ENCODE results near the gene PLEKHN1.

The PLEKHN1 gene

GRCh38 chr1:950268-950667, 16.0 kb upstream of the PLEKHN1 start:
- no peak for TF ChIP-seq CTCF (IDR thresholded peaks at IDR 0.05; ENCODE audit: insufficient read depth, low read depth, low read length, missing control alignments)
- DNase-seq (ENCODE audit: low read depth), result no peak
- H3K4me3 ChIP-seq (ENCODE audit: low read depth, low read length), result no peak overlapping the region

GRCh38 chr1:950881-951280, 15.4 kb upstream of the PLEKHN1 start:
- no peak for DNase-seq (ENCODE audit: low read depth)
- TF ChIP-seq CTCF (IDR thresholded peaks at IDR 0.05; ENCODE audit: insufficient read depth, low read depth, low read length, missing control alignments), result no peak
- no peak overlapping the region for H3K4me3 ChIP-seq (ENCODE audit: low read depth, low read length)

GRCh38 chr1:951364-951763, 14.9 kb upstream of the PLEKHN1 start:
- no peak for DNase-seq (ENCODE audit: low read depth)
- no peak for TF ChIP-seq CTCF (IDR thresholded peaks at IDR 0.05; ENCODE audit: insufficient read depth, low read depth, low read length, missing control alignments)
- H3K4me3 ChIP-seq (ENCODE audit: low read depth, low read length), result no peak overlapping the region

GRCh38 chr1:952201-952600, 14.1 kb upstream of the PLEKHN1 start:
- TF ChIP-seq CTCF (IDR thresholded peaks at IDR 0.05; ENCODE audit: insufficient read depth, low read depth, low read length, missing control alignments), result no peak
- H3K4me3 ChIP-seq (ENCODE audit: low read depth, low read length), result no peak overlapping the region
- no peak for DNase-seq (ENCODE audit: low read depth)

- TF ChIP-seq CTCF (IDR thresholded peaks at IDR 0.05; ENCODE audit: insufficient read depth, low read depth, low read length, missing control alignments), result no peak
- H3K4me3 ChIP-seq (ENCODE audit: low read depth, low read length), result no peak overlapping the region
- no peak for DNase-seq (ENCODE audit: low read depth)
Observed at GRCh38 chr1:952603-953002, 13.7 kb upstream of the PLEKHN1 start.

- no peak for TF ChIP-seq CTCF (IDR thresholded peaks at IDR 0.05; ENCODE audit: insufficient read depth, low read depth, low read length, missing control alignments)
- no peak overlapping the region for H3K4me3 ChIP-seq (ENCODE audit: low read depth, low read length)
- DNase-seq (ENCODE audit: low read depth), result no peak
Observed at GRCh38 chr1:953524-954320, 12.6 kb upstream of the PLEKHN1 start.

- no peak for DNase-seq (ENCODE audit: low read depth)
- no peak for TF ChIP-seq CTCF (IDR thresholded peaks at IDR 0.05; ENCODE audit: insufficient read depth, low read depth, low read length, missing control alignments)
- no peak overlapping the region for H3K4me3 ChIP-seq (ENCODE audit: low read depth, low read length)
Observed at GRCh38 chr1:954927-955326, 11.4 kb upstream of the PLEKHN1 start.
